Mesothelial cell of epicardium (in vitro differentiated cells): ENCODE results near the gene TFDP1. TPM values are rescaled to one million over a fixed set of nuclear protein-coding genes. Genes with fewer than 3 reads are reported as not detected.

Source experiments
- DNase-seq, 2 experiments: peaks; one replicate each; pipeline ENCODE4 v3.0.0; 2021; ENCODE audit warnings: low spot score in 2 of 2; ENCODE audit not compliant: unreplicated experiment in 2 of 2
- H3K27ac Mint-ChIP-seq: 2 replicates; pipeline ENCODE4 v1.8.0; 2021; ENCODE audit warnings: mixed read lengths
- H3K27me3 Mint-ChIP-seq: 2 replicates; pipeline ENCODE4 v1.8.0; 2021; ENCODE audit warnings: low read depth, mixed read lengths
- H3K36me3 Mint-ChIP-seq: 2 replicates; pipeline ENCODE4 v1.8.0; 2021; ENCODE audit warnings: mixed read lengths
- H3K4me1 Mint-ChIP-seq: 2 replicates; pipeline ENCODE4 v1.8.0; 2021; ENCODE audit warnings: mixed read lengths
- H3K4me3 Mint-ChIP-seq: 2 replicates; pipeline ENCODE4 v1.8.0; 2021; ENCODE audit warnings: mild to moderate bottlenecking, moderate library complexity, mixed read lengths
- H3K9me3 Mint-ChIP-seq: 2 replicates; pipeline ENCODE4 v1.8.0; 2021; ENCODE audit warnings: mixed read lengths
- CTCF ChIP-seq: fragments of 200-600 bp; sonication (generic); IDR thresholded peaks from one replicate; pipeline ENCODE4 v1.5.0; 2021; ENCODE audit warnings: antibody characterized with exemption; ENCODE audit not compliant: unreplicated experiment
- total RNA-seq: library from RNA; stranded (reverse); gene quantifications from 3 replicates; pipeline ENCODE4 v1.2.1, GENCODE V29; 2021

TFDP1 gene
- total RNA-seq, 1 donor from 2014 or later: 52.6 TPM

- Mint-ChIP-seq H3K36me3 (peaks cover 38% of the 10 kb centered on the region), H3K4me1 (no peaks in the 10 kb centered on the region), H3K9me3 (peaks cover 11% of the 10 kb centered on the region), H3K4me3 (no peak overlapping the region), H3K27me3 (no peaks in the 10 kb centered on the region), H3K27ac (no peak overlapping the region)
- no peak for TF ChIP-seq CTCF
- DNase-seq: no peak
Observed at GRCh38 chr13:113602291-113602988, 17.9 kb downstream of the TFDP1 start.

- no peak for DNase-seq
- peaks cover 31% of the 10 kb centered on the region for H3K36me3 Mint-ChIP-seq
- H3K27me3 Mint-ChIP-seq: no peaks in the 10 kb centered on the region
- no peak for TF ChIP-seq CTCF
- peaks cover 11% of the 10 kb centered on the region for H3K9me3 Mint-ChIP-seq
- H3K4me1 Mint-ChIP-seq: no peaks in the 10 kb centered on the region
- H3K4me3 Mint-ChIP-seq: no peak overlapping the region
- H3K27ac Mint-ChIP-seq: peak overlapping the region; percentile 3
Observed at GRCh38 chr13:113603116-113603710, 18.7 kb downstream of the TFDP1 start.

DNA sequence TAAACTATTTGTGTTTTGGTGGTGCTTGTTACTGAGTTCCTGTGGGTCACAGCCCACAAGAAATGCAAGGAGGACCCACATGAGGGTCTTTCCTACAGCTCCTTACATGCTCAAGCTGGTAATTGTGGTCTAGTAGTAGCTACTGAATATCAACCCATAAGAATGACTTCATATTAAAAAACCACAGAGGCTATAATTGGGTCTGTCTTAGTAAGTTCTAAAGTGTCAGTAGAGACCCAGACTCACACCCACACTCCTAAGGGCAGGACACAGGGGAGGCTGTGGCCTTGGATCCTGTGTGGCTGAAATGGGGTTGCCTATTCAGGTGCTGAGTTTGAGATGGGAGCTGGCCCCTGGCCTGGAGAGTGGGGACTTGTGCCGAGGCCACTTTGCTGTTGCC lies 19.6 kb downstream of the TFDP1 start:
- Mint-ChIP-seq H3K36me3 (peaks cover 23% of the 10 kb centered on the region), H3K4me3 (no peak overlapping the region), H3K27ac (no peak overlapping the region), H3K27me3 (no peaks in the 10 kb centered on the region), H3K9me3 (peaks cover 6% of the 10 kb centered on the region), H3K4me1 (no peaks in the 10 kb centered on the region)
- no peak for TF ChIP-seq CTCF
- no peak for DNase-seq

GRCh38 chr13:113605461-113605860 lies 20.9 kb downstream of the TFDP1 start:
- H3K27me3 Mint-ChIP-seq: no peaks in the 10 kb centered on the region
- H3K27ac Mint-ChIP-seq: no peak overlapping the region
- no peaks in the 10 kb centered on the region for H3K9me3 Mint-ChIP-seq
- no peak for TF ChIP-seq CTCF
- no peak for DNase-seq
- no peaks in the 10 kb centered on the region for H3K4me1 Mint-ChIP-seq
- H3K4me3 Mint-ChIP-seq: no peak overlapping the region
- peaks cover 14% of the 10 kb centered on the region for H3K36me3 Mint-ChIP-seq

GRCh38 chr13:113605866-113606438 lies 21.4 kb downstream of the TFDP1 start:
- Mint-ChIP-seq H3K9me3 (no peaks in the 10 kb centered on the region), H3K27me3 (no peaks in the 10 kb centered on the region), H3K4me1 (no peaks in the 10 kb centered on the region), H3K27ac (no peak overlapping the region), H3K36me3 (peaks cover 14% of the 10 kb centered on the region), H3K4me3 (no peak overlapping the region)
- no peak for DNase-seq
- no peak for TF ChIP-seq CTCF
